HG03460 (cell line): ENCODE results near the gene ARVCF.

Source experiments
- ATAC-seq: cut with Tn5 transposase; IDR thresholded peaks from one replicate; pipeline ENCODE4 v1.9.1; 2021; ENCODE audit not compliant: unreplicated experiment

The ARVCF gene, protein sequence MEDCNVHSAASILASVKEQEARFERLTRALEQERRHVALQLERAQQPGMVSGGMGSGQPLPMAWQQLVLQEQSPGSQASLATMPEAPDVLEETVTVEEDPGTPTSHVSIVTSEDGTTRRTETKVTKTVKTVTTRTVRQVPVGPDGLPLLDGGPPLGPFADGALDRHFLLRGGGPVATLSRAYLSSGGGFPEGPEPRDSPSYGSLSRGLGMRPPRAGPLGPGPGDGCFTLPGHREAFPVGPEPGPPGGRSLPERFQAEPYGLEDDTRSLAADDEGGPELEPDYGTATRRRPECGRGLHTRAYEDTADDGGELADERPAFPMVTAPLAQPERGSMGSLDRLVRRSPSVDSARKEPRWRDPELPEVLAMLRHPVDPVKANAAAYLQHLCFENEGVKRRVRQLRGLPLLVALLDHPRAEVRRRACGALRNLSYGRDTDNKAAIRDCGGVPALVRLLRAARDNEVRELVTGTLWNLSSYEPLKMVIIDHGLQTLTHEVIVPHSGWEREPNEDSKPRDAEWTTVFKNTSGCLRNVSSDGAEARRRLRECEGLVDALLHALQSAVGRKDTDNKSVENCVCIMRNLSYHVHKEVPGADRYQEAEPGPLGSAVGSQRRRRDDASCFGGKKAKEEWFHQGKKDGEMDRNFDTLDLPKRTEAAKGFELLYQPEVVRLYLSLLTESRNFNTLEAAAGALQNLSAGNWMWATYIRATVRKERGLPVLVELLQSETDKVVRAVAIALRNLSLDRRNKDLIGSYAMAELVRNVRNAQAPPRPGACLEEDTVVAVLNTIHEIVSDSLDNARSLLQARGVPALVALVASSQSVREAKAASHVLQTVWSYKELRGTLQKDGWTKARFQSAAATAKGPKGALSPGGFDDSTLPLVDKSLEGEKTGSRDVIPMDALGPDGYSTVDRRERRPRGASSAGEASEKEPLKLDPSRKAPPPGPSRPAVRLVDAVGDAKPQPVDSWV

DNA sequence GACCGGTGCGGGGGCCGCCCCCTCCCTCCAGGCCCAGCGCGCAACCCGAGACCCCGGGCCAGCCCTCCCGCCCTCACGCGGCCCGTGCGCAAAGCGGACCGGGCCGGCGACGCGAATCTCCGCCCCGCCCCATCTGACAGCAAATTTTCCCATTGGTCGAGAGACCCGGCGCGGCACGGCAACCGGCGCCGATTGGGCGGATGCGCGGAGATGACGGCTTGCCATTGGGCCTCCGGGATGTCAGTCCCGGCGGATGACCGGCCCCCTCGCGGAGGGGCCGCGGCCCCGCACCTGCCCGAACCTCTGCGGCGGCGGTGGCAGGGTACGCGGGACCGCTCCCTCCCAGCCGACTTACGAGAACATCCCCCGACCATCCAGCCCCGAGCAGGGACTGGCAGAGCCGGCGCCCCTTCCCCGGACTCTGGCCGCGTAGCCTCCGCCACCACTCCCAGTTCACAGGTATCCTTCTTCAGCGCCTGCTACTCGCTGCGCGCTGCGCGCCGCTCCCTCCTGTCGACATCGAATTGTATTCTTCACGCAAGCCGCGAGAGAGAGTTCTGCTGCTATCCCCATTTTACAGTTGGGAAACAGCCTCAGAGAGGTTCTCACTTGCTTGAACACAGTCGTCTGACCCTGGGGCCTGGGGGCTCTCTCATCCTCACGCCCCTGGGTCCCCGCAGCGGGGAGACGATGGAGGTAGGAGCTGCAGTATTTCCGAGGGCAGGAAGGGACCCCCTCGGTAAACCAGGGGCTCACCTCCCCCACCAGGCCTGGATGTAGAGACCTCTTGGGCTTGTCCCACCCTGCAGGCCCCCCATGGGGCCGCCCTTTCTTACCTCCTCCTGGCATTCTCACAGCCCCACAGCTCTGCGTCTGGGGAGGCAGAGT, at the start of gene ARVCF:
Gene ARVCF, minus strand, starts transcription at position 90 of the 888 bp plus-strand sequence. CDS start 26,029 bp downstream, outside the sequence.
- peak; percentile 56 for ATAC-seq

DNA sequence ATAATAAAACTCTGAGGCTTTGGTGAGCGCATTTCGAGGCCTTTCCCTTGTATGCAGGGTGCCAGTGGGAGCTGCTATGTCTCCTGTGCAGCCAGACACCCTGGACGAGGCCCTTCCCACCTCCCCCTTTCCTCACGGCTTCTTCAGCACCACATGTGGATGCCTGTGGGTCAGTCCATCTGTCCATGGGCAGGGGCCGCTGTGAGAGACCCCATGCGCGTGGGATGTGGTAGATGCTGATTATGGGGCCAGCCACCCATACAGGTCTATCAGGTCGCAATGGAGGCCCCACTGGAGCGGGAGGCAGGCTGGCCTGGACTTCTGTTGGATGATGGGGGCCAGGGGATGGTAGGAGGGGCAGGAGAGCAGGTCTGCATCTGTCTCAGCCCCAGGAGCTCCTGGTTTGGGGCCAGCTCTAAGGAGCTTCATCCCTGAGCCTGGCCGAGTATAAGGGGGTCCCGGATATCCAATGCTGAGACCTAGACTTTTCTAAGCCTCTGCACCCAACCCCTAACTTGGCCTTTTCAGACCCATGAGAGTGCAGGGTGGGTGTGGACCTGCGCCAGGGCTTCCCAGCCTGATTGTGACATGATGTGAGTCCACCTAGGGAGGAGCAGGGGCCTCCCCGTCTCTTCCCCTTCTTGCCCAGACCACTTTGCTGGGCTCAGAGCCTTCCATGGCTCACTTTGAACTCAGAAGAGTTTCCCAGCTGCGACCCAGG, 49.4 kb upstream of the ARVCF start:
- ATAC-seq: no peak

DNA sequence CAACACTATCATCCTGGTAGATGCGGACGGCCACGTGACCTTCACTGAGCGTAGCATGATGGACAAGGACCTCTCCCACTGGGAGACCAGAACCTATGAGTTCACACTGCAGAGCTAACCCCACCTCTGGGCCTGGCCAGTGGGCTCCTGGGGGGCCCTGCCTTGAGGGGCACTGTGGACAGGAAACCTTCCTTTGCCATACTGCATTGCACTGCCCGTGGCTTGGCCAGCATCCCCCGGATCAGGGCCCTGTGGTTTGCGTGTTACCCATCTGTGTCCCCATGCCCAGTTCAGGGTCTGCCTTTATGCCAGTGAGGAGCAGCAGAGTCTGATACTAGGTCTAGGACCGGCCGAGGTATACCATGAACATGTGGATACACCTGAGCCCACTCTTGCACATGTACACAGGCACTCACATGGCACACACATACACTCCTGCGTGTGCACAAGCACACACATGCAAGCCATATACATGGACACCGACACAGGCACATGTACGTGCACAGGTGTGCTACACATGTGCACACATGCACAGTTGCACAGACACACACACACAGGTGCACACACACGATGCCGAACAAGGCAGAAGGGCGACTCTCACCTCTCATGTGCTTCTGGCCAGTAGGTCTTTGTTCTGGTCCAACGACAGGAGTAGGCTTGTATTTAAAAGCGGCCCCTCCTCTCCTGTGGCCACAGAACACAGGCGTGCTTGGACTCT, 48.1 kb upstream of the ARVCF start:
- no peak for ATAC-seq

DNA sequence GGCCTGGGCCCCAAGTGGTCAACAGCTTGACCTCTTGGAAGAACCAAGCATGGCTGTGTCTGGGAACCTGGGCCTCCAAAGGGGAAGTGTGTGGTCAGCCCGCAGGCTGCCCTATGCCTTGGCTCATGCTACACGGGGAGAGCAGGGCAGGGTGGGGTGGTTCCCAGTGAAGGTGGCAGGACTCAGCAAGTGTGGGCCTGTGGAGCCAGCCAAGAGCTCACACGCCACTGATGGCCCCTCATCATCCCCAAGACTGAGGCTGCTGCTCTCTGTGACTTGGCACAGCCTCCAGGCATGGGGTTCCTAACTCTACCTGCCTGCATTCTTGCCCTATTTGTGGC, 47.5 kb upstream of the ARVCF start:
- no peak for ATAC-seq

DNA sequence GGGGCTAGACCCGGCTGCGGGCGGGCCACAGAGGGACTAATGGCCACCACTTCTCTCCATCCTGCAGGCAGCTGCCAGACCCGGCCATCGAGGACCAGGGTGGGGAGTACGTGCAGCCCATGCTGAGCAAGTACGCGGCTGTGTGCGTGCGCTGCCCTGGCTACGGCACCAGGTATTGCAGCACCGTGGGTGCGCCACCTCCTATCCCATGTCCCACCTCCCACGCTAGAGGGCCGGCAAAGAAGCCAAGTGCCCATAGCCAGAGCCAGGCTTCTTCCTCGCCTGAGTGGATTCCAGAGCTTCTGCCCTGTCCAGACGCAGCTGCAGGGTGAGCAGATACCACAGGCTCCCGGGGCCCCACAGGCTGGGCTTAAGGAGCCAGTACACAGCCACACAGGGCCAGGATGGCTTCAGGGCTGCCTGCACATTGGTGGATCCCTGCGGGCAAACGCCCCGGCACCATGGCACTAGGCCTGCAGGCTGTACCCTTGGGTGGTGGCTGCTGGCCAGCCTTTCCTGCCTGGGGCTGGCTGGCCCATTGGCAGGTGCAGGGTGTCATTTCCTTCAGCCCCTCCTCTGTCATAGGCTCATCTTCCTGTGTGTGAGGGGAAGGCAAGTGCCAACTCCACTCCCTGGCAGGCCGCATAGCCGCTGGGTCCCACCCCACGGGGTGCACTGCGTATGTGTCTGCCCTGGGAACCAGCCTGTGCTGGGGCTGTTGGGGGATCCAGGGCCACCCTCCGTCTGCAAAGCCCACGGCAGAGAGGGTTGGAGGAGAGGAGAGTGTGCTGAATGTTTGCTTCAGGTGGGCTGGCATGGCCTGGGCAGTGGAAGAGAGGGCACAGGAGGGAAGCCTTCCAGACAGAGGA, 46.9 kb upstream of the ARVCF start:
- ATAC-seq: no peak

DNA sequence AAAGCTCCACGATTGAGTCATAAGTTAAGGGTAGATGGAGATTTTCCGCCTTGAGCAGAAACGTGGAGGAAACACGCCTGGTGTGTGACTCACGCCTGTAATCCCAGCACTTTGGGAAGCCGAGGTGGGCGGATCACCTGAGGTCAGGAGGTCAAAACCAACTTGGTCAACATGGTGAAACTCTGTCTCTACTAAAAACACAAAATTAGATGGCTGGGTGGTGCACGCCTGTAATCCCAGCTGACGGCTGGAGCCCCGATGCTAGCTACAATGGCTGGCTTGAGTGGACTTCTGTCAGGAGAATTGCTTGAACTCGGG, 46.1 kb upstream of the ARVCF start:
- no peak for ATAC-seq

DNA sequence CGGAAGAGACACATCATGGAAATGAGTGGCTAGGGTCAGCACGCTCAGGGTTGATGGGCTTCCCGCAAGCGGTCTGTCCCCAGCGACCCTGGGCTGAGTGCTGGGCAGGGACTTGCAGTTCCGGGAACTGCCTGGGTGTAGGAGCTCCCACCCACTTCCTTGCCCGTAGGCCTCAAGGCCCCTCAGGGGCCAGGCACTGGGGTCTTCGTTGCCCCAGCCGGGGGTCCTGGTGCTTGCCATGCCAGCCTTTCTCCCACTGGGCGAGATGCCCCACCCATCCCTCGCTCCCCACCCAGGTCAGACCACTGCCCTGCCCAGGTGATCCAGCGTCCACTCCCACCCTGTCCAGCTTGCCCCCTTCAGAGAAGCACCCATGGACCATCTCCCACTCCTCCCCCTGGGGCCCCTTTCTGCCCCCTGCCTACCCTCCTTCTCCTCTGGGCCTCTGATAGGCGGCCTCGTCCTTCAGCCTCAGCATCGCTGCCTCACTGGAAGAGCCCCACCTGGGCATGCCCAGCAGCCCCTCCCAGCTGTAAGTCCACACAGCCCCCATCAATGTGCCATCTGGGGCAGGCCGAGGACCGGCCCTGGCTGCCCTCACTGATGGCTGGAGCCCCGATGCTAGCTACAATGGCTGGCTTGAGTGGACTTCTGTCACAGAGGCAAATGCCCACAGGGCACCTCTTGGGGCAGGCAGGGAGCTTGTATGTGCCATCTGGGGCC, 45.6 kb upstream of the ARVCF start:
- ATAC-seq: no peak

DNA sequence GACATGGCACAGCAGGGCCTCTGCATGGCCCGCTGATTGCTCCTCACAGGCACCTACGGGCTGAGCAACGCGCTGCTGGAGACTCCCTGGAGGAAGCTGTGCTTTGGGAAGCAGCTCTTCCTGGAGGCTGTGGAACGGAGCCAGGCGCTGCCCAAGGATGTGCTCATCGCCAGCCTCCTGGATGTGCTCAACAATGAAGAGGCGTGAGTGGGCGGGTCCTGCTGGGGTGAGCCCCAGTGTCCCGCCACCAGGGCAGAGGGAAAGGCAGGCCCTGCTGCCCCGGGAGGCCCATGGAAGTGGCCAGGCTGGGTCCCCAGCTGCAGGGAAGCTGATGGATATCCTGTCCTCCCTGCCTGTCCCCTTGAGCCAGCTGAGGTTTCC, 44.8 kb upstream of the ARVCF start:
- ATAC-seq: no peak

DNA sequence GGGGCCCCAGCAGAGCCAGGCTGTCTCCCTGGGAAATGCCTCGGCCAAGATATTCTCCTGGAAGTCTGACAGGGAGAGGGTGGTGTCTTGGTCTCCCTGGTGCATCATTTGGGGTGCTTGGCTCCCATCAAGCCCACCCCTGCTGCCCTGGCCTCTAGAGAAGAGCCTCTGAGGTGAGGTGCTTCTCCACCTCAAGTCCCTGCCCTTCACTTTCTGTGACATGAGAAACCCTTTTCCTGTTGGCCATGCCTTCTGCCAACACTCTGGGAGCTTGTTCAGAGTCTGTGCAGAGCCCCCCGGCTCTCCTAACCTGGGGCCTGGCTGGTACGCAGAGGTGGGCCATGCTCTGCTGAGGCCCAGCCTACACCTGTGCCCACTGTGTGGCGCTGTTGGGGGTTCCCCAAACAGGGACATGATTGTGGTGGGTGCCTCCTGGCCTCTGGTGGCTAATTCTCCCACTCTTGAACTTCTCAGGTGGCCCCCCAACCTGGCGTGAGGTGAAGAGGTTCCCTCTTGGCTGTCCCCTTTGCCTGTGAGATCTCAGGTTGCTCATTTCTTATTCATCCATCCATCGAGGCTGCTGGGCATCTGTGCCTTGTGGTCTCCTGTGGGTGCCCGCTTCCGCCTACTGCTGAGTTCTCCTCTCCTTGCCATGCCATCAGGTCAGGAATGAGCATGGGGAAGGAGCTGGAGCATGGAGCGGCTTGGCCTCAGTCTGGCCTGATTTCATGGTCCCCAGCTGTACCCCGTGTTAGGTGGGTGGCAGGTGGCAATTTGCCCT, 44.3 kb upstream of the ARVCF start:
- no peak for ATAC-seq

DNA sequence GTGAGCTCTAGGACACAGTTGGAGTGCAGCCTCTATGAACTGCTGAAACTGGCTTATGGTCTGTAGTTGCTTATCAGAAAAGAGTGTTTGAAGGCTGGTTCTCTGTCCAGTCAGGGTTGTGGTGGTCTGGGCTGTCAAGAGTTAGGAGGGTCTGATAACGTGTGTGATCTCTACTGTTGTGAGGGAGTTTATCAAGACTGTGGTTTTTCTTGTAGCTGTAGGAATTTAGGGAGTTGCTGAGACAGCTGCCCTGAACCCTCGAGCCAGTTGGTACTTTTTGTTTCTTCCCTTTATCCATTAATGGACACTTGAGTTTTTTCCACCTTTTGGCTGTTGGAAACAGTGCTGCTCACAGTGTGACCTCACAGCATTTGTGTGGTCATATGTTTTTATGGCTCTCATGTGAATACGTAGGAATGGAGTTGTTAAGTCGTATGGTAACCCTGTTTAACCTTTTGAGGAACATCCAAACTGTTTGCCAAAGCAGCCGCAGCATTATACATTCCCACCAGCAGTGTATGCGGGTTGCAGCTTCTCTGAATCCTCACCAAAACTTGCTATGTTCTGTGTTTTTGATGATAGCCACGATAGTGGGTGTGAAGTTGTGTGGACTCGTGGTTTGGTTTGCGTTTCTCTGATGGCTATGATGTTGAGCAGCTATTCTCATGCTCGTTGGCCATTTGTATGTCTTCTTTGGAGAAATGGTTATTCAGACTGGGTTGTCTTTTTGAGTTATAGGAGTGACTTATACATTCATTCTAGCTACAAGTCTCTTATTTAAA, 42.6 kb upstream of the ARVCF start:
- ATAC-seq: no peak

DNA sequence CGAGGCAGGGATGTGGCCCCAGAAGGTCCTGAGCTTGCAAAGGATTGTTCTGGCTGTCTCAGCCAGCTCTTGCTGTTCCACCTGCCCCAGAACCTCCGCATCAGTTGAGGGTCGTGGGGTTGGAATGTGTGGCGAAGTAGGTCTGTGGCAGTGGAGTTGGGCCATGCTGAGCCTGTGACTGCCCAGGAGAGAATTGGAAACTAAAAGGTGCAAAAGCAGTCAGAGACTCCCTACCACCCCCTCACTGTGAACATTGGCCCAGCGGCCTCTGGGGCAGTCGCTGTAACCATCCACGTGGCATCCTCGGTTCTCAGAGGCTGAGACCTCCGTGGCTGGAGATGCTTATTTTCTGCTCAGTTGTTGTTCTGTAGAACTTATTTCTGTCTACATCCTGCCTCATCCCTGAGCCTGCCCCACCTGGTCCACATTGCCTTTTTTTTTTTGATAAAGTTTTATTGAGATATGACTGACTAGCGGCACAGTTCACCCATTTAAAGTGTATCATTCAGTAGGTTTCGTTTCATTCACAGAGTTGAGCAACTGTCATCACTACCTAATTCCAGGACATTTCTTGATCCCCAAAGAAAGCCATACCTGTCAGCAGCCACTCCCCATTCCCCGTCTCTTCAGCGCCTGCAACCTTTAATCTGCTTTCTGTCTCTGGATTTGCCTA, 41.1 kb upstream of the ARVCF start:
- ATAC-seq: no peak

DNA sequence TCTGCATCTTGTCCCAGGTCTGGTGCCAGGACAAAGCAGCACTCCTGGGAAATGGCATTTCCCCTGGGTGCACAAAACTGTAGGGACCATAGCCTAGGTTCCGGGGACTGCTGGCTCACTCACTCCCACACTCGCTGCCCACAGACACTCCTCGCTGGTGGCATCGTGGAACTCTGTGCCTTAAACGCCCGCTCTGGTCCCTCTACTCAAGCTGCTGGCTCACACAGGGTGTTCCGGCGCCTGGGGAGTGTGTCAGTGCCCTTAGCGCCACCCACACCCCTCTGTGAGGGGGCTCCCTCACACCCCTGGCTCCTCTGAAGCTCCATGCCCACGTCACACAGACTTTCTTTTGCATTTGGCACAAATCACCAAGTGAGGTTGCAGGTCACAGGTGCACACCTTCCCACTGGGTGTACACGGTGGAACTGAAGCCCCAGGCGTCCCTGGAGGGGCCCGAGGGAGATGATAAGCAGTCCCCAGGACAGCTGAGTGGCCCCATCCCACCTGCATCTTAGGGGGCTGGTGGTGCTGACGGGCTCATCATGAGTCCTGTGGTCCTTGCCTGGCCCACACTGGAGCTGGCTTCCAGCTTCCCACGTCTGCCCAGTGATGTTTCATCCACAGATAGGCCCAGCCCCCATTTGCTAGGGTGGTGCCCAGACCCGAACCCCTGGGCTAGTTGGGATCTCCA, 40.2 kb upstream of the ARVCF start:
- no peak for ATAC-seq

DNA sequence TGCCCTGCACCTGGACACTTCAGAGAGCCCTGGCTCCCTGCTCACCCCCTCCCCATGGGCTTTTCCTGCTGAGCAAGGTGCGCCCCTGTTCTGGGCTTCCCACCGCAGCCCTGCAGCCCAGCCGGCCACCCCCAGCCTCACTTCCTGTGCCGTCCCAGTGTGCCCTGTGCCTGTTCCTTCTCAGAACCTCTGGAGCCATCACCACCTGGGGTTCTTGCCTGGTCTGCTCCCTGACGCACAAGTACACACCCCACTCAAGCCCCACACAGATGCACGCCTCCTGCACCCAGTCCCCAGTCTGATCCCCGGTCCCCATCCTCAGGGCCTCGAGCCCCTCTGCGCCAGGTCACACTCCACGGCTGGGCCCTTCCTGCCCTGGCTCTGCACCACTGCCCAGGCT, 39.5 kb upstream of the ARVCF start:
- no peak for ATAC-seq

DNA sequence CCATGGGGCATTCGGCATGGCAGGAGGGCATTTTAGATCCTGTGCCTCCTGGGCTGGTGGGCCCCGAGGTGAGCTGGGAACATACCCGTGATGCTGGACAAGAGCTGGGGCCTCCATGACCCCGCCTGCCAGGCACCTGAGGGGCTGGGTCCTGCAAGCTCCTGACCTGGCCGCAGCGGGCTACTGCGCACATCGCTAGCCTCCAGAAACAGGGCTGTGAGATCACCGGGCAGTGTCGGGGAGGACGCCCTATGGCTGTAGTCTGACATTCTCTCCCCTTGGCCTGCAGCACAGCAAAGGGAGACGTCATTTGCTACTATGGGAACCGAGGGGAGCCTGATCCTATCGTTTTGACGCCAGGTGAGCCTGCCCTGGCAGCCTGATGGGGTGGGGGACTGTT, 39.0 kb upstream of the ARVCF start:
- no peak for ATAC-seq

DNA sequence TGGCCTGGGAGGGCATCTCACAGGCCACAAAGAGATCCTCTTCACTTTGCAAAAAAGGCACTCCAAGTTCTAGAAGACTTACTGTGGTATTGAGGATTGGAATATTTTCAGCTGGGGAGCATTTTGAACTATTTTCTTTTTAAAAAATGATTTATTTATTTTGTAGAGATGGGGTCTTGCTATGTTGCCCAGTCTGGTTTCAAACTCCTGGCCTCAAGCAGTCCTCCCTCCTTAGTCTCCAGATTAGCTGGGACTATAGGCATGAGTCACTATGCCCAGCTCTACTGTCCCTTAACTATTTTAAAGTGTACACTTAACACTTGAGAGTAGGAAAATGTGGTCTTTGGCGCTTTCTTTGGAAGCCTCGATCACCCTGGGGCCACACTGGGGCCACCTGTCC, 38.5 kb upstream of the ARVCF start:
- ATAC-seq: no peak

DNA sequence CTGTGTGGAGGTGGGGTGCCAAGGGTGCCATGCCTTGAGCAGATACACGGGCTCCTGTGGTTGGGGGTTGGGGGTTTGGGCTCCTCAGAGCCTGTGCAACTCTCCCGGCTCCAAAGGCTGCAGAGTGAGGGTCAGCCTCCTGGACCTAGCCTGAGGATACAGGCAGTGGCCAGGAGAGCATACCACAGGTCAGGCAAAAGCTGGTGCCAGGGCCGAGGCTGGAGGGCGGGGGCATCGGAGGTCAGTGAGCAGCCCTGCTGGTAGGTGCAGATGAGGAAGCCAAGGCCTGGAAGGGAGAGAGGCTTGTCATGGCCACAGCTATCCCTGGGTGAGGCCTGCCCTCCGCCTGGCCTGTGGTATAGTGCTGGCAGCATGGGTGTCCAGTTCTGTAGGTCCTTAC, 37.9 kb upstream of the ARVCF start:
- ATAC-seq: no peak
